ENCODE measurements around the gene GGT6.

The GGT6 gene

GRCh38 chr17:4525691-4526397, 34.5 kb downstream of the GGT6 start:
- TF ChIP-seq, protein P1, sequence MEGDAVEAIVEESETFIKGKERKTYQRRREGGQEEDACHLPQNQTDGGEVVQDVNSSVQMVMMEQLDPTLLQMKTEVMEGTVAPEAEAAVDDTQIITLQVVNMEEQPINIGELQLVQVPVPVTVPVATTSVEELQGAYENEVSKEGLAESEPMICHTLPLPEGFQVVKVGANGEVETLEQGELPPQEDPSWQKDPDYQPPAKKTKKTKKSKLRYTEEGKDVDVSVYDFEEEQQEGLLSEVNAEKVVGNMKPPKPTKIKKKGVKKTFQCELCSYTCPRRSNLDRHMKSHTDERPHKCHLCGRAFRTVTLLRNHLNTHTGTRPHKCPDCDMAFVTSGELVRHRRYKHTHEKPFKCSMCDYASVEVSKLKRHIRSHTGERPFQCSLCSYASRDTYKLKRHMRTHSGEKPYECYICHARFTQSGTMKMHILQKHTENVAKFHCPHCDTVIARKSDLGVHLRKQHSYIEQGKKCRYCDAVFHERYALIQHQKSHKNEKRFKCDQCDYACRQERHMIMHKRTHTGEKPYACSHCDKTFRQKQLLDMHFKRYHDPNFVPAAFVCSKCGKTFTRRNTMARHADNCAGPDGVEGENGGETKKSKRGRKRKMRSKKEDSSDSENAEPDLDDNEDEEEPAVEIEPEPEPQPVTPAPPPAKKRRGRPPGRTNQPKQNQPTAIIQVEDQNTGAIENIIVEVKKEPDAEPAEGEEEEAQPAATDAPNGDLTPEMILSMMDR (IDR thresholded peaks at IDR 0.05; ENCODE audit: low read depth, low read length), result no peak
- H3K4me3 ChIP-seq (ENCODE audit: low read depth, low read length), result no peak overlapping the region

GRCh38 chr17:4523946-4524345, 36.4 kb downstream of the GGT6 start:
- TF ChIP-seq, protein P1 (IDR thresholded peaks at IDR 0.05; ENCODE audit: low read depth, low read length), result no peak
- H3K4me3 ChIP-seq (ENCODE audit: low read depth, low read length), result no peak overlapping the region

DNA sequence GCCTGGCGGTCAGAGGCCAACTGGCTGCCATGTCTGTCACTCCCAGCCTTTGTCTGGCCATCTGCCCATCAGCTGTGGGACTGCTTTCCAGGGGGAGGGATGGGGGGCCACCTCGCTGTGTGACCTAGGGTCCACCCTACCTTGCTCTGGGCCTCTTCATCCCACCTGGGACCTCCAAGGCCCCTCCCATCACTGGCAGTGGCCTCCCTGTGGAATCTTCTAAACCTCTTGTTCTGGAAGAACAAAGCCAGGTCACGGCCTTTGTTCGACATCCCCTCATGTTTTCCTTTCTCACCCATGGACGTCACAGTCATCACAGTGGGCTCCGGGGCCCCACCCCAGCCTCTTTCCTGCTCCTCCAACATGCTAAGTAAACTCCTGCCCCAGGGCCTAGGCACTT, 37.7 kb downstream of the GGT6 start:
- TF ChIP-seq, protein P1 (IDR thresholded peaks at IDR 0.05; ENCODE audit: low read depth, low read length), result no peak
- no peak overlapping the region for H3K4me3 ChIP-seq (ENCODE audit: low read depth, low read length)

DNA sequence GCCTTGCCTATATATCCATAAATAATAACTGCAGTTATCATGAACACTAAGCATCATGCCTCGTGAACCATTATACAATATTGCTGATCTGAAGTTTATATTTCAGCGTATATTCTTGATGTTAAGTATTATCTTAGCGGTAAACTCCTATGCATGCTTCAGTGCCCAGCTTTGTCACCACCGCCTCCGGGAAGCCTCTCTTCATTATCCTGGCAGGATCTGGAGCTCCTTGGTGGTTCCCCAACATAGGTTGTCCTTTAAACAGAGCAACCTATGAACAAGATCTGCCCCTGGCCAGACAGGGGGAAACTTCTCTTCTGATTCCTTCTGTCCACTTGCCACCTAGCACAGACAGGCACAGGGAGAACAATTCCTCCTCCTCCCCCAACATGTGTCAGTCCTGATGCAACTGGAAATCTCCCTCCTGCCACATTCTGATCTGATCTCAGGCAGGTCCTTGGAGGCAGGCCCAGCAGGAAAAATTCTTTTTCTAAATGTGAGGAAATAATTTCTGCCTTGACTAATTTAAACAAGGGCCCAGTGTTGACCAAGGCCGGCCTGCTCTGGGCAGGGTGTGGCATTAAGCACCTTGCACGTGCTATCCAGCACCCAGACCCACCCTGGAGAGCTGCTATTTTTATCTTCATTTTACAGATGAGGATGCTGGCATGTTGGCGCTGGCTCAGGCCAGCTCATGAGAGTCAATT, 39.3 kb downstream of the GGT6 start:
- no peak overlapping the region for H3K4me3 ChIP-seq (ENCODE audit: low read depth, low read length)
- TF ChIP-seq, protein P1 (IDR thresholded peaks at IDR 0.05; ENCODE audit: low read depth, low read length), result no peak

DNA sequence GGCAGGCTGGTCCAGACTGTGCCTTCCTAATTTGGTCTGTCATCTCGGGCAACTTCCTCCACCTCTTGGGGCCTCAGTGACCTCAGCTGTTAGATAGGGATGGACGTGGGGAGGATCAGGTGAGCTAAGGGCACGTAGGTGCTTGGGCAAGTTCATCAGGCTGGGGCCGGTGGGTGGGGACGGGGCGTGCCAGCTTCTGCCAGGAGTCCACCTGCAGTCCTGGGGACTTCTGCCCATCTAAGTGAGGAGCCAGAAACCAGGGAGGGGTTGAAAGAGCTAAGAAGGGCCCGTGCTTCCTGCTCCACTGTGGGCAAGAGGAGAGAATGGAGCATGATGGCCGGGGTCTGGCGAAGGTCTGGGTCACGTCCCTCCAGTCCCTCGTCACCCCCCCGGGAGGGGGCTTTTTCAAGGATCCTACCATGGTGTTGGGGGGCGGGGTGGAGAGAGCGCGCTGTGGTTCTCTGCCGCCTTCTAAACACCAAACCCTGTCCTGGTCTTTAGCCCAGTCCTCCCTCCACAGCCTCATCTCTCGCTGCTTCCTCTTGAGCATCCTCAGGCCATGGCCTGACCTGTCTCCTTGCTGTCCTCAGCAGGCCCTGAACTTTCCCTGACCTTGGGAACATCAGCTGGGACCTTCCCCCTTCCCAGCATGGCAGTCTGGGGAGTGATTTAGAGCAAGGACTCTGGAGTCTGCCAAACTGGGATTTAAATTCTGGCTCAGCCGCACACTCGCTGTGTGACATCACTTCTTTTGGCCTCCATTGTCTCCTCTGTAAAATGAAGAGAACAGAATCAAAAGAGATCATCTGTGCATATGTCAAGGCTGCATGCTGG, 40.1 kb downstream of the GGT6 start:
- TF ChIP-seq, protein P1 (IDR thresholded peaks at IDR 0.05; ENCODE audit: low read depth, low read length), result no peak

DNA sequence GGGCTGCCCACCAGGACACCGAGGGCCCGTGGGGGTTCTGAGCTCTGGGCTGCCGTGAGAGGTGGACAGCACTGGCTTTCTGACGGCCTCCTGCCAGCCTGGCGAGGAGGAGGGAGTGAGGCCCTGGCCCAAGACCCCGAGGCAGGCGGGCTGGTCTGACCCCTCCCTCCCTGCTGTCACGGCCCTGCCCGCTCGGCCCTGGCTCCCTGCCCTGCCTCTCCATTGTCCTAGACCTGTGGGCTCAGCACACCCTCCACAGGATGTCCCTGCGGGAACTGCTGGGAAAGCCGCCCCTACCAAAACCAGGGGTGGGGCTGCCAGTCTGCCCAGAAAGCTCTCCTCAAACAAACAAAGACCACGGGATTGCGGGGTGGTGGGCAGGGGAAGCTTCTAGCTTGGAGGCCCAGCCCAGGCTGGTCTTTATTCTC, 41.0 kb downstream of the GGT6 start:
- no peak overlapping the region for H3K4me3 ChIP-seq (ENCODE audit: low read depth, low read length)
- TF ChIP-seq, protein P1 (IDR thresholded peaks at IDR 0.05; ENCODE audit: low read depth, low read length), result no peak

More for the DNA sequence above, 40.1 kb downstream of the GGT6 start:
- no peak overlapping the region for H3K4me3 ChIP-seq (ENCODE audit: low read depth, low read length)
